PC-3 (cell line): ENCODE data around the gene DTWD2.

ENCODE experiments used
- EZH2 ChIP-seq: fragments of 300-600 bp; sonication (generic); IDR thresholded peaks from one replicate; pipeline ENCODE4 v1.6.1; 2017; ENCODE audit warnings: antibody characterized with exemption, mild to moderate bottlenecking, low read length; ENCODE audit not compliant: unreplicated experiment
- TF ChIP-seq, protein P1 (sequence below): fragments of 300-600 bp; sonication (generic); conservative IDR thresholded peaks from 2 replicates; pipeline ENCODE4 v1.5.1; 2017; ENCODE audit warnings: antibody characterized with exemption, low read depth, mild to moderate bottlenecking, low read length

DNA sequence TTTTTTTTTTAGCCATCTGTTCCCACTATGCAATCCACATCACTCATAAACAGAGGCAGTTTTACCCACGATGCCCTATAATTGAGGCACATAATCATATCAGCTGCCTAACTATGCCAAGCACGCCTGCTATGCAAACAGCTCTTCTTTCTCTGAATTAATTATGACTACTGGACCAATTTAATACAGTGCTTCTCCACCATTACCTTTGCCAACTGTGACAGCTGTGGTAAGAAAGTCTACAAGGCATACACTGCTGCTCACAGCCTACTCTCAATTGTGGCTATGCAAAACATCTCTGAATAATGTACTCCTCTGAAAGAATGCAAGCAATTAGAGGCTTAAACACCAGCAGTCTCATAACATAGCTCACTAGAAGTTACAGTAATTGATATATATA is 97.1 kb downstream of the DTWD2 start:
- TF ChIP-seq, protein P1, sequence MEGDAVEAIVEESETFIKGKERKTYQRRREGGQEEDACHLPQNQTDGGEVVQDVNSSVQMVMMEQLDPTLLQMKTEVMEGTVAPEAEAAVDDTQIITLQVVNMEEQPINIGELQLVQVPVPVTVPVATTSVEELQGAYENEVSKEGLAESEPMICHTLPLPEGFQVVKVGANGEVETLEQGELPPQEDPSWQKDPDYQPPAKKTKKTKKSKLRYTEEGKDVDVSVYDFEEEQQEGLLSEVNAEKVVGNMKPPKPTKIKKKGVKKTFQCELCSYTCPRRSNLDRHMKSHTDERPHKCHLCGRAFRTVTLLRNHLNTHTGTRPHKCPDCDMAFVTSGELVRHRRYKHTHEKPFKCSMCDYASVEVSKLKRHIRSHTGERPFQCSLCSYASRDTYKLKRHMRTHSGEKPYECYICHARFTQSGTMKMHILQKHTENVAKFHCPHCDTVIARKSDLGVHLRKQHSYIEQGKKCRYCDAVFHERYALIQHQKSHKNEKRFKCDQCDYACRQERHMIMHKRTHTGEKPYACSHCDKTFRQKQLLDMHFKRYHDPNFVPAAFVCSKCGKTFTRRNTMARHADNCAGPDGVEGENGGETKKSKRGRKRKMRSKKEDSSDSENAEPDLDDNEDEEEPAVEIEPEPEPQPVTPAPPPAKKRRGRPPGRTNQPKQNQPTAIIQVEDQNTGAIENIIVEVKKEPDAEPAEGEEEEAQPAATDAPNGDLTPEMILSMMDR, result no peak
- TF ChIP-seq EZH2, result no peak
